ENCODE results near the gene RYR2.

GRCh38 chr1:237279629-237280028, 237.6 kb downstream of the RYR2 start:
- TF ChIP-seq GATA2 (IDR thresholded peaks at IDR 0.05; ENCODE audit: low read depth, low read length) (no peak), GATA3 (IDR thresholded peaks at IDR 0.05; ENCODE audit: low read depth, low read length) (peak; percentile 63; the same call in 1 of the 2 replicates)

All from SH-SY5Y (cell line).